ENCODE results near the gene ZCCHC7.

The ZCCHC7 gene

GRCh38 chr9:37238122-37238521 lies 117.7 kb downstream of the ZCCHC7 start:
- H3K36me3 ChIP-seq (ENCODE audit: insufficient read depth, low read length) = 0 out of 2 replicates have a peak, but pooled peaks cover 3% of the 10 kb centered on the region
- peaks cover 30% of the 10 kb centered on the region for H3K4me1 ChIP-seq (ENCODE audit: insufficient read depth, low read length)
- H3K9ac ChIP-seq (ENCODE audit: low read depth, low read length) = no peak overlapping the region
- no peaks in the 10 kb centered on the region for H3K9me3 ChIP-seq (ENCODE audit: insufficient read depth, low read depth, low read length)
- H3K4me3 ChIP-seq (ENCODE audit: low read length) = no peak overlapping the region
- H3K27me3 ChIP-seq (ENCODE audit: insufficient read depth, low read length) = no peaks in the 10 kb centered on the region
- no peak overlapping the region for H3K27ac ChIP-seq (ENCODE audit: low read depth, low read length)

GRCh38 chr9:37239224-37239859 lies 119.0 kb downstream of the ZCCHC7 start:
- Histone ChIP-seq H3K4me3 (ENCODE audit: low read length) (no peak overlapping the region), H3K9me3 (ENCODE audit: insufficient read depth, low read depth, low read length) (no peaks in the 10 kb centered on the region), H3K36me3 (ENCODE audit: insufficient read depth, low read length) (0 out of 2 replicates have a peak, but pooled peaks cover 3% of the 10 kb centered on the region), H3K27ac (ENCODE audit: low read depth, low read length) (no peak overlapping the region), H3K27me3 (ENCODE audit: insufficient read depth, low read length) (no peaks in the 10 kb centered on the region), H3K9ac (ENCODE audit: low read depth, low read length) (no peak overlapping the region), H3K4me1 (ENCODE audit: insufficient read depth, low read length) (peaks cover 42% of the 10 kb centered on the region)
- WGBS = 85% methylated on average over 4 of the region's 4 CpGs

GRCh38 chr9:37239921-37240320 lies 119.5 kb downstream of the ZCCHC7 start:
- WGBS = 100% methylated on average over 1 of the region's 2 CpGs
- H3K9me3 ChIP-seq (ENCODE audit: insufficient read depth, low read depth, low read length) = no peaks in the 10 kb centered on the region
- H3K36me3 ChIP-seq (ENCODE audit: insufficient read depth, low read length) = 0 out of 2 replicates have a peak, but pooled peaks cover 3% of the 10 kb centered on the region
- peaks cover 48% of the 10 kb centered on the region for H3K4me1 ChIP-seq (ENCODE audit: insufficient read depth, low read length)
- H3K4me3 ChIP-seq (ENCODE audit: low read length) = no peak overlapping the region
- no peak overlapping the region for H3K27ac ChIP-seq (ENCODE audit: low read depth, low read length)
- H3K9ac ChIP-seq (ENCODE audit: low read depth, low read length) = no peak overlapping the region
- no peaks in the 10 kb centered on the region for H3K27me3 ChIP-seq (ENCODE audit: insufficient read depth, low read length)

GRCh38 chr9:37241340-37241739 lies 121.0 kb downstream of the ZCCHC7 start:
- peaks cover 48% of the 10 kb centered on the region for H3K4me1 ChIP-seq (ENCODE audit: insufficient read depth, low read length)

GRCh38 chr9:37242089-37242488 lies 121.7 kb downstream of the ZCCHC7 start:
- H3K27ac ChIP-seq (ENCODE audit: low read depth, low read length) = no peak overlapping the region
- H3K27me3 ChIP-seq (ENCODE audit: insufficient read depth, low read length) = no peaks in the 10 kb centered on the region
- H3K4me1 ChIP-seq (ENCODE audit: insufficient read depth, low read length) = peaks cover 48% of the 10 kb centered on the region
- no peak overlapping the region for H3K4me3 ChIP-seq (ENCODE audit: low read length)
- no peak overlapping the region for H3K9ac ChIP-seq (ENCODE audit: low read depth, low read length)
- no peaks in the 10 kb centered on the region for H3K9me3 ChIP-seq (ENCODE audit: insufficient read depth, low read depth, low read length)
- no peaks in the 10 kb centered on the region for H3K36me3 ChIP-seq (ENCODE audit: insufficient read depth, low read length)
- WGBS = 89% methylated on average over 1 of the region's 1 CpG

More at GRCh38 chr9:37241340-37241739, 121.0 kb downstream of the ZCCHC7 start:
- H3K36me3 ChIP-seq (ENCODE audit: insufficient read depth, low read length) = no peaks in the 10 kb centered on the region
- no peak overlapping the region for H3K27ac ChIP-seq (ENCODE audit: low read depth, low read length)
- no peak overlapping the region for H3K4me3 ChIP-seq (ENCODE audit: low read length)
- no peaks in the 10 kb centered on the region for H3K9me3 ChIP-seq (ENCODE audit: insufficient read depth, low read depth, low read length)
- WGBS = no CpG with 5 or more reads among the region's 1 CpG
- no peaks in the 10 kb centered on the region for H3K27me3 ChIP-seq (ENCODE audit: insufficient read depth, low read length)
- H3K9ac ChIP-seq (ENCODE audit: low read depth, low read length) = no peak overlapping the region

- H3K4me1 ChIP-seq (ENCODE audit: insufficient read depth, low read length) = peaks cover 47% of the 10 kb centered on the region
- no peak overlapping the region for H3K4me3 ChIP-seq (ENCODE audit: low read length)
- H3K36me3 ChIP-seq (ENCODE audit: insufficient read depth, low read length) = no peaks in the 10 kb centered on the region
- WGBS = 61% methylated on average over 3 of the region's 5 CpGs
- peak overlapping the region; percentile 32 for H3K27ac ChIP-seq (ENCODE audit: low read depth, low read length)
- H3K27me3 ChIP-seq (ENCODE audit: insufficient read depth, low read length) = no peaks in the 10 kb centered on the region
- no peaks in the 10 kb centered on the region for H3K9me3 ChIP-seq (ENCODE audit: insufficient read depth, low read depth, low read length)
- H3K9ac ChIP-seq (ENCODE audit: low read depth, low read length) = no peak overlapping the region; the same call in 1 of the 2 replicates
Measured at GRCh38 chr9:37243588-37244345, 123.4 kb downstream of the ZCCHC7 start.

- H3K4me1 ChIP-seq (ENCODE audit: insufficient read depth, low read length) = peaks cover 41% of the 10 kb centered on the region
- WGBS = 96% methylated on average over 1 of the region's 3 CpGs
- no peak overlapping the region for H3K9ac ChIP-seq (ENCODE audit: low read depth, low read length)
- H3K27me3 ChIP-seq (ENCODE audit: insufficient read depth, low read length) = no peaks in the 10 kb centered on the region
- H3K36me3 ChIP-seq (ENCODE audit: insufficient read depth, low read length) = no peaks in the 10 kb centered on the region
- no peaks in the 10 kb centered on the region for H3K9me3 ChIP-seq (ENCODE audit: insufficient read depth, low read depth, low read length)
- no peak overlapping the region for H3K27ac ChIP-seq (ENCODE audit: low read depth, low read length)
- H3K4me3 ChIP-seq (ENCODE audit: low read length) = no peak overlapping the region
Measured at GRCh38 chr9:37246826-37247225, 126.5 kb downstream of the ZCCHC7 start.

GRCh38 chr9:37248651-37249163 lies 128.3 kb downstream of the ZCCHC7 start:
- Histone ChIP-seq H3K9ac (ENCODE audit: low read depth, low read length) (no peak overlapping the region), H3K27me3 (ENCODE audit: insufficient read depth, low read length) (no peaks in the 10 kb centered on the region), H3K9me3 (ENCODE audit: insufficient read depth, low read depth, low read length) (no peaks in the 10 kb centered on the region), H3K36me3 (ENCODE audit: insufficient read depth, low read length) (no peaks in the 10 kb centered on the region), H3K27ac (ENCODE audit: low read depth, low read length) (no peak overlapping the region), H3K4me1 (ENCODE audit: insufficient read depth, low read length) (peaks cover 50% of the 10 kb centered on the region), H3K4me3 (ENCODE audit: low read length) (no peak overlapping the region)

- no peaks in the 10 kb centered on the region for H3K36me3 ChIP-seq (ENCODE audit: insufficient read depth, low read length)
- peak overlapping the region; percentile 62; the same call in 1 of the 2 replicates for H3K27ac ChIP-seq (ENCODE audit: low read depth, low read length)
- WGBS = 8% methylated on average over 6 of the region's 6 CpGs
- H3K9me3 ChIP-seq (ENCODE audit: insufficient read depth, low read depth, low read length) = no peaks in the 10 kb centered on the region
- peak overlapping the region; percentile 27; the same call in 1 of the 2 replicates for H3K4me3 ChIP-seq (ENCODE audit: low read length)
- H3K27me3 ChIP-seq (ENCODE audit: insufficient read depth, low read length) = no peaks in the 10 kb centered on the region
- H3K9ac ChIP-seq (ENCODE audit: low read depth, low read length) = peak overlapping the region; percentile 17; the same call in 1 of the 2 replicates
- H3K4me1 ChIP-seq (ENCODE audit: insufficient read depth, low read length) = peaks cover 56% of the 10 kb centered on the region
Measured at GRCh38 chr9:37251452-37251851, 131.1 kb downstream of the ZCCHC7 start.

GRCh38 chr9:37253377-37253937 lies 133.1 kb downstream of the ZCCHC7 start:
- Histone ChIP-seq H3K27me3 (ENCODE audit: insufficient read depth, low read length) (no peaks in the 10 kb centered on the region), H3K4me1 (ENCODE audit: insufficient read depth, low read length) (peaks cover 64% of the 10 kb centered on the region), H3K4me3 (ENCODE audit: low read length) (no peak overlapping the region), H3K9me3 (ENCODE audit: insufficient read depth, low read depth, low read length) (no peaks in the 10 kb centered on the region), H3K36me3 (ENCODE audit: insufficient read depth, low read length) (no peaks in the 10 kb centered on the region), H3K27ac (ENCODE audit: low read depth, low read length) (no peak overlapping the region), H3K9ac (ENCODE audit: low read depth, low read length) (no peak overlapping the region)
- WGBS = 62% methylated on average over 2 of the region's 4 CpGs

- Histone ChIP-seq H3K9me3 (ENCODE audit: insufficient read depth, low read depth, low read length) (no peaks in the 10 kb centered on the region), H3K9ac (ENCODE audit: low read depth, low read length) (no peak overlapping the region), H3K4me1 (ENCODE audit: insufficient read depth, low read length) (peaks cover 72% of the 10 kb centered on the region), H3K27me3 (ENCODE audit: insufficient read depth, low read length) (no peaks in the 10 kb centered on the region), H3K27ac (ENCODE audit: low read depth, low read length) (no peak overlapping the region), H3K36me3 (ENCODE audit: insufficient read depth, low read length) (no peaks in the 10 kb centered on the region), H3K4me3 (ENCODE audit: low read length) (no peak overlapping the region)
- 100% methylated on average over 2 of the region's 2 CpGs for WGBS
Measured at GRCh38 chr9:37255187-37255586, 134.8 kb downstream of the ZCCHC7 start.
